ENCODE data around the gene TSHZ3. TPM values are rescaled to one million over a fixed set of nuclear protein-coding genes. Genes with fewer than 3 reads are reported as not detected.

TSHZ3 gene
- total RNA-seq, 1 experiment from 2014 or later, result 0.05 TPM

GRCh38 chr19:31372246-31372781, 23.1 kb upstream of the TSHZ3 start (continued):
- no peak for TF ChIP-seq CBX3 (IDR thresholded peaks at IDR 0.05; ENCODE audit: low read depth)
- TF ChIP-seq SP1 (IDR thresholded peaks at IDR 0.05; ENCODE audit: low read depth), result no peak

GRCh38 chr19:31370216-31370615, 21.0 kb upstream of the TSHZ3 start:
- no peaks in the 10 kb centered on the region for H3K27me3 ChIP-seq (ENCODE audit: insufficient read depth, low read length)
- no peak overlapping the region for H3K9ac ChIP-seq (ENCODE audit: low read length)
- H3K9me3 ChIP-seq (ENCODE audit: control insufficient read depth in 1 of 2, insufficient read depth in 1 of 2, low read depth in 1 of 2, low read length in 2 of 2), result peaks cover 13 to 34% of the 10 kb centered on the region in 2 experiments; a peak in 2 of 4 replicates
- no peaks in the 10 kb centered on the region for H3K9me2 ChIP-seq (ENCODE audit: insufficient read depth)
- H3K27ac ChIP-seq (ENCODE audit: low read depth, low read length), result no peak overlapping the region
- CTCF ChIA-PET, result no interaction called here
- no peak overlapping the region for H2AFZ ChIP-seq (ENCODE audit: low read depth, low read length, poor library complexity, severe bottlenecking)
- no peak overlapping the region for H3K4me3 ChIP-seq (replicated peaks in 1 of 2; ENCODE audit: low read depth in 1 of 2, low read length in 2 of 2)
- no peaks in the 10 kb centered on the region for H3K79me2 ChIP-seq (ENCODE audit: insufficient read depth, low read length)
- H3K4me2 ChIP-seq (ENCODE audit: low read length), result no peak overlapping the region
- intact Hi-C loops (cut with micrococcal nuclease), result no loop called here
- TF ChIP-seq POLR2A (IDR thresholded peaks at IDR 0.05; ENCODE audit: borderline replicate concordance, extremely low read depth, insufficient read depth, insufficient read length), result no peak
- no peak for TF ChIP-seq CEBPB (IDR thresholded peaks at IDR 0.05; ENCODE audit: low read depth)
- TF ChIP-seq SRF (IDR thresholded peaks at IDR 0.05; ENCODE audit: low read depth), result no peak
- TF ChIP-seq POLR2AphosphoS5 (IDR thresholded peaks at IDR 0.05; ENCODE audit: low read depth, low read length), result no peak
- TF ChIP-seq EGR1 (IDR thresholded peaks at IDR 0.05; ENCODE audit: low read depth), result no peak
- DNase-seq (ENCODE audit: low read depth, low spot score), result no peak
- H3K36me3 ChIP-seq (ENCODE audit: control insufficient read depth in 1 of 2, insufficient read depth in 2 of 2, low read length in 2 of 2), result no peaks in the 10 kb centered on the region
- H3K4me1 ChIP-seq (ENCODE audit: control insufficient read depth in 1 of 2, insufficient read depth in 2 of 2, low read length in 2 of 2), result no peaks in the 10 kb centered on the region
- RAD21 ChIA-PET (ENCODE audit: low non-redundant PET in 1 of 2, low total read pairs in 2 of 2, uncharacterized antibody in 2 of 2, unreplicated experiment in 2 of 2), result no interaction called here
- POLR2A ChIA-PET, result no interaction called here
- no peak for ATAC-seq
- no TSS peak for BruUV-seq (replicated peaks)
- H4K20me1 ChIP-seq (ENCODE audit: insufficient read depth), result no peaks in the 10 kb centered on the region

- ChIA-PET RAD21 (ENCODE audit: low non-redundant PET in 1 of 2, low total read pairs in 2 of 2, uncharacterized antibody in 2 of 2, unreplicated experiment in 2 of 2) (no interaction called here), POLR2A (no interaction called here), CTCF (no interaction called here)
- H3K9ac ChIP-seq (ENCODE audit: low read length), result no peak overlapping the region
- H2AFZ ChIP-seq (ENCODE audit: low read depth, low read length, poor library complexity, severe bottlenecking), result no peak overlapping the region
- no peaks in the 10 kb centered on the region for H3K79me2 ChIP-seq (ENCODE audit: insufficient read depth, low read length)
- DNase-seq (ENCODE audit: low read depth, low spot score) (no peak), ATAC-seq (no peak)
- no TSS peak for BruUV-seq (replicated peaks)
- H3K4me3 ChIP-seq (replicated peaks in 1 of 2; ENCODE audit: low read depth in 1 of 2, low read length in 2 of 2), result no peak overlapping the region
- H3K27me3 ChIP-seq (ENCODE audit: insufficient read depth, low read length), result no peaks in the 10 kb centered on the region
- H3K27ac ChIP-seq (ENCODE audit: low read depth, low read length), result no peak overlapping the region
- H3K4me1 ChIP-seq (ENCODE audit: control insufficient read depth in 1 of 2, insufficient read depth in 2 of 2, low read length in 2 of 2), result no peaks in the 10 kb centered on the region
- intact Hi-C loops (cut with micrococcal nuclease), result no loop called here
- H3K9me2 ChIP-seq (ENCODE audit: insufficient read depth), result no peaks in the 10 kb centered on the region
- H3K36me3 ChIP-seq (ENCODE audit: control insufficient read depth in 1 of 2, insufficient read depth in 2 of 2, low read length in 2 of 2), result no peaks in the 10 kb centered on the region
- H4K20me1 ChIP-seq (ENCODE audit: insufficient read depth), result no peaks in the 10 kb centered on the region
- TF ChIP-seq CEBPB (IDR thresholded peaks at IDR 0.05; ENCODE audit: low read depth) (no peak), JUND (IDR thresholded peaks at IDR 0.05) (no peak), EZH2phosphoT487 (IDR thresholded peaks at IDR 0.05; ENCODE audit: borderline replicate concordance) (no peak), EZH2 (IDR thresholded peaks at IDR 0.05) (no peak), YY1 (IDR thresholded peaks at IDR 0.05; ENCODE audit: extremely low read depth, insufficient replicate concordance, low read depth, low read length) (no peak), POLR2A (IDR thresholded peaks at IDR 0.05; ENCODE audit: borderline replicate concordance, extremely low read depth, insufficient read depth, insufficient read length) (no peak), ZNF274 (IDR thresholded peaks at IDR 0.05; ENCODE audit: low read depth, low read length) (no peak), ATF3 (IDR thresholded peaks at IDR 0.05) (no peak), CTCF (IDR thresholded peaks at IDR 0.05 in 2 of 3, conservative IDR thresholded peaks at IDR 0.05 in 1 of 3; ENCODE audit: borderline replicate concordance in 1 of 3, insufficient read depth in 1 of 3, low read depth in 2 of 3, low read length in 2 of 3) (no peak), POLR2AphosphoS5 (IDR thresholded peaks at IDR 0.05; ENCODE audit: low read depth, low read length) (no peak), MAX (IDR thresholded peaks at IDR 0.05) (no peak), CBX3 (IDR thresholded peaks at IDR 0.05; ENCODE audit: low read depth) (no peak)
- H3K9me3 ChIP-seq (ENCODE audit: control insufficient read depth in 1 of 2, insufficient read depth in 1 of 2, low read depth in 1 of 2, low read length in 2 of 2), result peaks cover 3 to 21% of the 10 kb centered on the region in 2 experiments; a peak in 2 of 4 replicates
- no peak overlapping the region for H3K4me2 ChIP-seq (ENCODE audit: low read length)
Measured at GRCh38 chr19:31364963-31365362, 15.7 kb upstream of the TSHZ3 start.

Data from HCT116 (cell line).